ENCODE results near the gene FAM151A. TPM values are rescaled to one million over a fixed set of nuclear protein-coding genes. Genes with fewer than 3 reads are reported as not detected.
A peak's percentile ranks its signal among the peaks of the same experiment; 100 is the strongest.

Gene FAM151A
- total RNA-seq, 3 donors from 2014 or later: 5.7 to 25.1 (median 19.2) TPM

DNA sequence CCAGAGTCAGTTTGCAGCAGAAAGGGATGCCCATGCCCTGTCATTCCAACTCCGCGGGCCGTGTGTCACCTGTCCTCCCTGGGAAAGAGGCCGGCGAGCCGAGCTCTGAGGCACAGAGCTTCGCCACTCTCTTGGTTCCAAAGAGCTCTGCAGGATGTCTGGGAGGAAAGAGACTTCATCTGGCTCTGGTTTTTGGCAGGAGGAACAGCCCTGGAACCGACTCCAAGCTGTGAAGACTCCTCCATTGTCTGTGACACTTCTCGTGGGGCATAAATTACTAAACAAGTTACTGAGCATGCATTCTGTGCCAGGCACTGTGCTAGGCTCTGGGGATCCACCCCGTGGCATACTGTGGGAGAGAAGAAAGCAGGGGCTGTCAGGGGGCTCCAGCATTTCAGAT is 3.9 kb upstream of the FAM151A start:
- no peak for TF ChIP-seq CTCF (IDR thresholded peaks at IDR 0.05)
- Histone ChIP-seq H3K36me3 (ENCODE audit: low read depth) (no peaks in the 10 kb centered on the region), H3K9me3 (no peaks in the 10 kb centered on the region), H3K4me1 (ENCODE audit: low read depth) (no peaks in the 10 kb centered on the region), H3K4me3 (no peak overlapping the region)
- intact Hi-C loops (cut with DNase I, micrococcal nuclease): no loop called here
- DNase-seq: no peak
- no peak for ATAC-seq

GRCh38 chr1:54624466-54625464 is 1.4 kb upstream of the FAM151A start:
- H3K4me3 ChIP-seq: no peak overlapping the region
- H3K9me3 ChIP-seq: no peaks in the 10 kb centered on the region
- no peak for TF ChIP-seq CTCF (IDR thresholded peaks at IDR 0.05)
- no peaks in the 10 kb centered on the region for H3K36me3 ChIP-seq (ENCODE audit: low read depth)
- intact Hi-C loops (cut with DNase I, micrococcal nuclease): no loop called here
- ATAC-seq: no peak
- no peaks in the 10 kb centered on the region for H3K4me1 ChIP-seq (ENCODE audit: low read depth)
- peak in 1 of 3 donors; percentile 14 for DNase-seq

DNA sequence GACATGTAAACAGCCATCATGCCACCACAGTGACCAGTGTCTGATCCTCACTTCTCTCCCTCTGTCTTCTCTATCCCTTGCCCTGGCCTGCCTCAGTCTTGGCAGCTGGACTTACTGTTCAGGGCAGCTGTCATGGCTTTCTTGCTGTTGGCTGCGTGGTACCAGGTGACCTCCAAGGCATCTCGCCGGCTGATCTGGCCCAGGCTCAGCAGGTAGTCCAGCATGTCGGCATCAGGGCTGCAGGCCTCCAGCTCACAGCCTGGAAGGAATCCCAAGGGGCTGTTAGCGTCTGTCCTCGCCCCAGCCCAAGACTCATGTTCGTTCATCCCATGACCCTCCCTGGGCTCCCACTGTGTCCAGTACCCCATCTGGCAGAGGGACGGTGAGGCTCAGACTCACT is 3.6 kb downstream of the FAM151A start:
- H3K4me1 ChIP-seq (ENCODE audit: low read depth): no peaks in the 10 kb centered on the region
- no peak for ATAC-seq
- no peaks in the 10 kb centered on the region for H3K9me3 ChIP-seq
- intact Hi-C loops (cut with DNase I, micrococcal nuclease): no loop called here
- H3K4me3 ChIP-seq: no peak overlapping the region
- no peaks in the 10 kb centered on the region for H3K36me3 ChIP-seq (ENCODE audit: low read depth)
- no peak for TF ChIP-seq CTCF (IDR thresholded peaks at IDR 0.05)
- DNase-seq: peak in 1 of 3 donors; percentile 8

DNA sequence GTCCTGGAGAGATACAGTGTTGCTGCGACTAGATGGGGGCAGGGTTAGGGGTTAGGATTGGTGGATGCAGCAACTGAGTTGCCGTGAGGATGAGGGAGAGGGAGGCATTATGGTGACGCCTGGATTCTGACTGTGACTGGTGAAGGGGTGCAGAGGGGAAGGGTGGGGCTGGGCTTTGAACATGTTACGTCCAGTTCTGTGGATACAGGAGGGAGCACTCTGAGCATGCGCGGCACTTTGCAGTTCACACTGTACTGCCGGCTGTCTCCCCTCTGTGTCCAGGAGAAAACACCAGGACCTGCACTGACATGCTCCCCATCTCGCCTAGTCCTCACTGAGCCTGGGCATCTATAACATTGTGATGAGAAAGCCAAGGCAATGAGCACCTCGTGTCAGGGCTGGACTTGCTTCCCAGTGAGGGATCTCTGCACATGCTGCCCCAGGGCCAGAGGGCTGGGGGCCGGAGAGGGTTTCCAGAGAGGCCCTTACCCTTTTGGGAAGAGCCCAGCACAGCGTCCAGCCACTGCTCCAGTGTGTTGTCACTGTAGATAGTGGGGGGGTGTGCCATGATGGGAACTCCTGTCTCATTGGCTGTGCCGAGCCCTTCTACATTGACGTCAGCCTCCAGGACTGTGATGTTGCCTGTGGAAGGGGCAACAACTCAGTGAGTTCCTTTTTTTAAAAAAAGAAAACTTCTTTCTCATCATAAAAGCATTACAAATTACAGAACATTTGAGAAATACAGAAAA is 7.6 kb downstream of the FAM151A start:
- intact Hi-C loops (cut with DNase I, micrococcal nuclease): no loop called here
- H3K4me1 ChIP-seq (ENCODE audit: low read depth): no peaks in the 10 kb centered on the region
- H3K9me3 ChIP-seq: no peaks in the 10 kb centered on the region
- TF ChIP-seq CTCF (IDR thresholded peaks at IDR 0.05): no peak
- no peaks in the 10 kb centered on the region for H3K36me3 ChIP-seq (ENCODE audit: low read depth)
- no peak overlapping the region for H3K4me3 ChIP-seq
- ATAC-seq: no peak
- DNase-seq: peak in 1 of 3 donors; percentile 10

DNA sequence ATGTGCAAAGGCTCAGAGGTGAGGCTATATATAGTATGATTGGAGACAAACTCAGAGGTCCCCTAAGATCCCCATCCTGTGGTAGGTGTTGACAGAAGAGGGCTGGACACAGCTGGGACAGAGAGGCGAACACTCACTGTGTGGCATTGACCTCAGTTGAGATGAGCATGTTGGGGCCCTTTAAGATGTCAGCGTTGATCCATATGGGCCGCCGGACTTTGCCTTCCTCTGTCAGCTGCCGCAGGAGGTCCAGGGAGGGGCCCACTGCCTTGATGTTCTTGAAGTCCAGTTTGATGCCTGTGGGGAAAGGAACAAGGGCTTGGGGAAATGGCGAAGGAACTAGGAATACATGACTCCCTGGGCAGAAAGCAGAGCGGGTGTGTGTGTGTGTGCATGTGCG is 8.8 kb downstream of the FAM151A start:
- peak in 1 of 3 donors; percentile 23 for DNase-seq
- H3K4me1 ChIP-seq (ENCODE audit: low read depth): no peaks in the 10 kb centered on the region
- intact Hi-C loops (cut with DNase I, micrococcal nuclease): no loop called here
- H3K36me3 ChIP-seq (ENCODE audit: low read depth): no peaks in the 10 kb centered on the region
- no peak overlapping the region for H3K4me3 ChIP-seq
- no peaks in the 10 kb centered on the region for H3K9me3 ChIP-seq
- no peak for TF ChIP-seq CTCF (IDR thresholded peaks at IDR 0.05)
- ATAC-seq: peak; percentile 15

All from mucosa of descending colon (tissue), 3 donors.